GM19351 (cell line): Measurements from ENCODE around the gene METTL24.
"Not testable (repeated sequence)": the region's sequence is repeated elsewhere in the genome, so short reads cannot be mapped to it uniquely, and the experiment has no call there.

Source experiments
- ATAC-seq: cut with Tn5 transposase; IDR thresholded peaks from one replicate; pipeline ENCODE4 v1.9.1; 2021; ENCODE audit warnings: mild to moderate bottlenecking, moderate library complexity; ENCODE audit not compliant: unreplicated experiment

METTL24 gene

GRCh38 chr6:110363748-110364147 lies 5.6 kb upstream of the METTL24 start:
- no peak for ATAC-seq

DNA sequence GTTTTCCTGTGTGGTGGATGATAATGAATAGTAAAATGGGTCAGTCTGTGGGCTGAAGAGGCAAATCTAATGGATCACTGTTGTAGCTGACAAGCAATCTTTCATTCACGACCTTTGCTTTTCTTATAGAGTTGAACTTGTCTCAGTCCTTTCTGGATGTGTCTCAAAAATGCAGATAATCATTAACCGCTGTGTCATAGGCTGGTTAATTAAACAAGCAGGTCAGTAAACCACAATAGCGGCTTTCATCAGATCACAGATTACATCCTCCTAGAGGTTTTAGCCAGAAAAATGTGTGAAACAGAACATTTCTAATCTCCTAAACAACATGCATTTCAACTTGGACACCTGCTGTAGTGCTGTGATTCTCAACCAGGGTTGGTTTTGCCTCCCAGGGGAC lies 2.5 kb upstream of the METTL24 start:
- no peak for ATAC-seq

- no peak for ATAC-seq
Measured at GRCh38 chr6:110359556-110359955, 1.4 kb upstream of the METTL24 start.

DNA sequence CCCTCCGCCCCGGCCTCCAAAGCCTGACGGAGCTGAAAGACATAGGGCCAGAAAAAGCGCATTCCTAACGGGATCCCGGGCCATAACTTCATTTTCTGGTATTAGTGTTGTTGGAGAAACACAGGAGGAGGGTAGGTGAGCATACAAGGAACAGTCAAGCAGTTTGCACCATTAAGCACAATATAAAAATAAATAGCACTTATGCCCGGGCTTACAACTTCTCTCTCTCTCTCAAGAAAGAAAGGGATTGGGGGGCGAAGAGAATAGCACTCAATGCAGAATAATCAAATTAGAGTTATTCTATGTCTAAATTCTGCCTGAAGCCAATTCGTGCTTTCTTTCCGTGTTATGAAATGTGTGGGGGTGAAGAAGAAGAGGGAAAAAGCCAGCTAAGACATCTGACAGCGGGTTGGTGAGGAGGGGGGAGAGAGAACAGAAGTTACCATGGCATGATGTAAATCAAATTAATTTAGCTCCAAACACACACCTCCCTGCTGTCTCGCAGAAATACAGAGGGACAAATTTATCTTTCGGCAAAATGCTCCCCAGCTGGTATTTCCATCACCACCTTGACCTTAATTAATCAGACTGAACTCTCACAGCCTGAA lies 508 bp upstream of the METTL24 start:
- no peak for ATAC-seq

GRCh38 chr6:110357298-110357663 lies 868 bp downstream of the METTL24 start:
- no peak for ATAC-seq

DNA sequence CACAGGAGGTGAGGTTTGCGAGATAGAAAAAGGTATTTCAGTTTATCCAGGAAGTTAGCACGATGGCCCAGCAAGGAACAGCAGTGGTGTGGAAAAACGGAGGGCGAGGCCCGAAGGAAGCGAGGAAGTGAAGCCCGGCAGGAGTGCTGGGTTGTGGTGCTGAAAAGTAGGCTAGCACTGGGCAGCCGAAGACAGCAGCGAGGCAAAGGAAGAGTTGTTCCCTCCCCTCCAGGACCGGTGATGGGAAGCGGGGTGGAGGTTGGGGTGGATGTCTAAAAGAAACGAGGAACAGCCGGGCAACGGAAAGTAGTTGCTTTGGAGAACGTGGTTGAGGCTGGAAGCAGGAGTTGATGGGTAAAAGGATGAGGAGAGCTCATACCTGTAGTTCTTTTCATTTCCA lies 1.4 kb downstream of the METTL24 start:
- no peak for ATAC-seq

DNA sequence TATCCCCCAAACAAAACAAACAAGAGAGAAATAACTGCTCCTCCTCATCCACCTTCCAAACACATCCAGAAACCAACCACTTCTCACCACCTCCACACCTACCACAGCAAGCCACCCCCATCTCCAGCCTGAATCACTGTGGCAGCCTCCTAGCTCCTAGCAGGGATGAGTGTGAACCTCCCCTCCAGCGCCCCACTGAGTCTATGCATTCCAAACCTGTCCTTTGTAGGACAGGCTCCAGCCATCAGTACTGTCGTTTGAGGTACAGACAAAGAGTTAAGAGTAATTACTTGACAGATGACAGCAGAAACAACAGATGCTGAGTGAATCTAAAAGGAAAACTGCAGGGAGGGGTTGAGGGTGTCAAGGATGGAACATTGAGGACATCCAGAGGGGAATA lies 2.4 kb downstream of the METTL24 start:
- ATAC-seq = no peak

DNA sequence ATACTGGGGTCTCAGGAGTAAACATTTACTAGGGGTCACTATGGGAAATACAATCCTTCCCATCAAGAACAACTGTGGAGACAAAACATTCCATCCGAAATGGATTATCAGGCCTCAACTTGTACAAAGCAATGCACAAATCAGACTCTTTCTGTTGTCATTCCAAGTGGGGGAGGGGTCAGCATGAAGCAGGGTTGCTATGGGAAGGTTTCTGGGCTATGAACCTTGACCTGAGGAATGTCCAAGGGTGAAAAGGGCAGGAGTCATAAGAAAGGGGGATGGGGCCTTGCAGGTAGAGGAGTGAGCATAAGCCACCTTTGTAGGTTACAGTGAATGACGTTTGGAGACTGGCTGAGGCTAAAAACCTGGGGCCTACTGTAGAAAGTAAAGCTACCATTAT lies 3.1 kb downstream of the METTL24 start:
- no peak for ATAC-seq

DNA sequence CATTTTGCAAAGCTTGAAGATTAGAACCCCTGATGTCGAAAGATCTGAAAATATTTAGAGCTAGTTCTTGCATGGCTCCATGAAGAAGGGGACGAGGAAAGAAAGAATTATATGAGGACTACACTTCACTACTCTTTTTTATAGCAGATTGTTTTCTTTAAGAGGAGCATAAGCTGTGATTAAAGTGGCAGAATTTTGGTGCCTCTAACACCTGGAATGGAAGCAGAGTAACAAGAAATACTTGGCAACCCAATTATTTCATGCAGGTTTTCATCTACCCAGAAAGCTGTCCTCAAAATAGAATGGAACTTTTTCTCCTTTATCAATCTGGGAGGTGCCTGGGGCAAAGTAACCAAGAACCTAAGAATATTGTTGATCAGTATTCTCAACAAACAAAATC lies 4.0 kb downstream of the METTL24 start:
- ATAC-seq = no peak

DNA sequence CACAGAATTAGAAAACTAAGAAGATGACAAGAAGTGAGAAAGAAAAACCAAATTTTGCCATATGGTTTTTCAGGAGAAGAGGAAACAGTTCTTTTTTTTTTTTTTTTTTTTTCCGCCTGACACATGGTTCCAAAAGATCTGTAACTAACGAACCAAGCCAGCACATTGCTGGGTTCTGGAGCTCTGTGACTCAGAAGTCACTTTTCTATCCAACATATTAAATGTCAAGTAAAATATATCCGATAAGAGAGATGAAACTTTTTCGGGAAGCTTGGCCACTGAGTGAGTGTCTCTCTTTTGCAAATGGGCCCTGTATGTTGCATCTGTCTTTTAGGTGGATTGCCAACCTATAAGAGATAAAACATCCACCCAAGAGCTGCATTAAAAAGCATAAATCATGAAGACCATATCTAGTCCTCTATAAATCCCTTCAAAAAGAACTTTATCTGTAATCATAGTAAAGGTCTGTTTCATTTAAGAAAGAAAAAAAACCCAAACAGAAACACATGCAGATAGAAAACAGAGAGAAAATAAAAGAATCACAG lies 4.6 kb downstream of the METTL24 start:
- ATAC-seq = no peak

DNA sequence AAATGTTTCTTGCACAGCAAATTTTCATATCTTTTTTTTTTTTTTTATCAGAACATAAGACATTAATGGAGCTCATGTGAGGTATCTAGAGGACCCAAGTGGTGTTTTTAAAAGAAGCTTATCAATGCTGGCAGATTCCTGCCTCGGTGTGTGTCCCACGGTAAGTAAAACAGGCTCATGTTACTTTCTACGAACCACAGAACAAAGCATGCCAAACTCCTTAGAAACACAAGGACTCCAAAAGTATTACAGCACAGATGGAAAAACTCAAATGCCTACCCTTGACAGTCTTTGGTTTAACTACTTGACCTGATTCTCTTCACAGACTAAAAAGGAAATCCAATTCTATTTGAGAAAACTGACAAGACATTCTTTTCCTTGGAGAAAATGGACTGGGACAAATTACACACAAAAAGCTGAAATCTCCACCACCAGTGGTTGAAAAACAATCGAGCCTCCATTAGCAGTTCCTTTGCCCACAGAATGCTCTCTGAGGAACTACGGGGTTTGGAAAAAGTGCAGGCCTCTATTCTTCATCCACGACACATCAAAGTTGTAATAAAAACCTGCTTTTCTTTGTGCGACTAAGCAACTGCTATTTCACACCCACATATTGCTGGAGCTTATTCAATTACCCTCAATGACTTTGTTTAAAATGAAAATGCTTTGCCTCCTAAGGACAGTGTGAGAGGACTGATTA lies 5.4 kb downstream of the METTL24 start:
- ATAC-seq = no peak

- ATAC-seq = no peak
Measured at GRCh38 chr6:110351986-110352385, 6.2 kb downstream of the METTL24 start.

DNA sequence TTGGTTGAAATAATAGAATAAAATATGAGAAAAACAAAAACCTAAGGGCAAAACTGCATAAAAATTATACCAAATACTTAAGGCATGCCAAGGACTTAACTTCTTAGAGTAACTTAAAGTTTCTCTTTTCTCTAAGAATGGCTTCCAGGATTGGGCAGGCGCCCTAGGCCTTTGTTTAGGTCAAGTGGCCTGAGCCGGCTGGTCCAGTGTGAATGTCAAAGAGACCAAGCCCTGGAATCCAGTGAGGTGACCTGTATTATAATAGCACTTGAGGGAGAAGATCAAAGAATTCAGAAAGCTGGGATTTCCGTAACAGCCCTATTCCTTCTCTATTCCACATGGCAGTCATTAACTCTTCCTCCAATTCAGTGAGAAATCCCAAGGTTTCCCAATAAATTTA lies 6.6 kb downstream of the METTL24 start:
- no peak for ATAC-seq

DNA sequence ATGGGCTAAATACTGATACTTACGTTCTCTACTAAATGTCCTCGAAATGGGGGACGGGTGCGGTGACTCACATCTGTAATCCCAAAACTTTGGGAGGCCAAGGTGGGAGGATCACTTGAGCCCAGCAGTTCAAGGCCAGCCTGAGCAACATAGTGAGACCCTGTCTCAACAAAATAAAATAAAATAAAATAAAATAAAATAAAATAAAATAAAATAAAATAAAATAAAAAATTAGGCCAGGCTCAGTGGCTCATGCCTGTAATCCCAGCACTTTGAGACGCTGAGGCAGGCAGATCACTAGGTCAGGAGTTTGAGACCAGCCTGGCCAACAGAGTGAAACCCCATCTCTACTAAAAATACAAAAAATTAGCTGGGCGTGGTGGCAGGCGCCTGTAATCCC lies 7.6 kb downstream of the METTL24 start:
- not testable (repeated sequence) for ATAC-seq

- ATAC-seq = no peak
Measured at GRCh38 chr6:110348961-110349690, 9.0 kb downstream of the METTL24 start.

GRCh38 chr6:110345025-110345424 lies 13.1 kb downstream of the METTL24 start:
- ATAC-seq = no peak

GRCh38 chr6:110342759-110343158 lies 15.4 kb downstream of the METTL24 start:
- no peak for ATAC-seq

GRCh38 chr6:110341663-110342596 lies 16.2 kb downstream of the METTL24 start:
- ATAC-seq = no peak

GRCh38 chr6:110341067-110341466 lies 17.1 kb downstream of the METTL24 start:
- ATAC-seq = no peak

DNA sequence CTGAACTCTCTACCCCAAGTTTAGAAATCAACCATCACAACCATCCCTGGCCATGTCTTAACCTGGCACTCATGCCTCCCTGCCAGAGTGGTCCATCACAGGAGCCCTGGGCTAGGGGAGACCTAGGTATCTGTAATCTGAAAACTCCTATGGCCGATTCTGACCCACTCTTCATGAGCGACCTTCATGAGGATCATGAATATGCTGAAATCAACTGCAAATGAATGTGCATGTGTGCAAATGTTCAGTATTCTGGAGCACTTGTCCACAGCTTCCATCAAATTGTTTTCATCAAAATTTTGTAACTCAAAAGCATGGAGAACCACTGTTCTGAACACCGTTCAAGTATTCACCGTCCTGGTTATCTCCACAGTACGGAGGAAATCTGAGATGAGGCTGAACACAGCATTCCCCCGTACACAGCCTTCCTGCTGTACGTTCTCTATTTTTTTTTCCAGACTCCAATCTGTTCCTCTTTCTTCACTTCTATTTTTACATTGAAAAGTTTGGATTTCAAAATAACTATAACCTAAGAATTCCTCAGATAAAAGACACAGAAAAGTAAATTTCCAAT lies 17.7 kb downstream of the METTL24 start:
- ATAC-seq = no peak
